ENCODE data around the gene ICAM2. TPM values are rescaled to one million over a fixed set of nuclear protein-coding genes. Genes with fewer than 3 reads are reported as not detected.
"Not testable (repeated sequence)": the region's sequence is repeated elsewhere in the genome, so short reads cannot be mapped to it uniquely, and the experiment has no call there.

ICAM2 gene
- total RNA-seq, 6 donors from 2014 or later, result 27.2 to 114 (median 82.0) TPM

GRCh38 chr17:64025732-64026294, 5.4 kb upstream of the ICAM2 start:
- no peaks in the 10 kb centered on the region for H3K9me3 ChIP-seq
- no peaks in the 10 kb centered on the region for H3K36me3 ChIP-seq
- peaks cover 21 to 30% (median 27%) of the 10 kb centered on the region in 4 donors for H3K4me1 ChIP-seq
- peak in 1 of 4 donors; percentile 4 for TF ChIP-seq POLR2A (IDR thresholded peaks at IDR 0.05)
- peak; percentile 93 to 97 (median 94) for TF ChIP-seq CTCF (IDR thresholded peaks at IDR 0.05)
- TF ChIP-seq EP300 (IDR thresholded peaks at IDR 0.05), result no peak
- peak; percentile 54 to 64 for TF ChIP-seq POLR2AphosphoS5 (IDR thresholded peaks at IDR 0.05)
- no peaks in the 10 kb centered on the region for H3K27me3 ChIP-seq
- DNase-seq (peak; percentile 89 to 90), ATAC-seq (ENCODE audit: low FRiP score in 2 of 2) (peak; percentile 91 to 93)
- H3K27ac ChIP-seq, result peak overlapping the region; percentile 38 to 78 (median 68)
- WGBS, 2 donors, result 4% methylated on average over 18 to 21 of the region's 21 CpGs
- H3K4me3 ChIP-seq, result peak overlapping the region in 1 of 4 donors; percentile 16

- DNase-seq (no peak), ATAC-seq (ENCODE audit: low FRiP score in 2 of 2) (peak; percentile 8 to 19)
- H3K27ac ChIP-seq, result peak overlapping the region; percentile 63 to 78 (median 68)
- H3K9me3 ChIP-seq, result no peaks in the 10 kb centered on the region
- peaks cover 22 to 34% (median 28%) of the 10 kb centered on the region in 4 donors for H3K4me1 ChIP-seq
- 45 to 53% methylated on average over 19 of the region's 19 CpGs for WGBS, 2 donors
- H3K27me3 ChIP-seq, result no peaks in the 10 kb centered on the region
- no peaks in the 10 kb centered on the region for H3K36me3 ChIP-seq
- no peak overlapping the region for H3K4me3 ChIP-seq
- TF ChIP-seq POLR2AphosphoS5 (IDR thresholded peaks at IDR 0.05) (peak in 1 of 2 donors; percentile 11), POLR2A (IDR thresholded peaks at IDR 0.05) (peak in 1 of 4 donors; percentile 9), CTCF (IDR thresholded peaks at IDR 0.05) (no peak)
Measured at GRCh38 chr17:64024781-64025731, 4.6 kb upstream of the ICAM2 start.

DNA sequence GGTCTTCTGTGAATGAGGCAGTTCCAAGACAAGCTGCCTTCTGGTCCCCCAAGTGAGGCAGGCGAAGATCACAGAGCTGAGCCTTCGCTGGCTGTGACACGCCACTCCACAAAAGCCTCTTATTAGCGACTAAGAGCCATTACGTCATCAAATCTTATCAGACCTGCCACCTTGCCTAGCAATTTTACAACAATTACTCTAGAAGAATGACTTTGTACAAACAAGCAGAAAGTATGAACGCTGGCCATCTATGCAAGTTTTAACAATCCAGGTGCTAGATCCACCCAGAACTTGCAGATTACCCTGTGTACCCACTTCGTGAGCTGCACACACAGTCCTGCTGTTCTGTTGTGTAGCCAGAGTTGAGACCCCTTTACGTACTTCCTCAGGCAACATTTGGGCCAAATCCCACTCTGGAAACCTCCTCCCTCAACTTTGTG, 3.8 kb upstream of the ICAM2 start:
- H3K27me3 ChIP-seq, result no peaks in the 10 kb centered on the region
- peak in 1 of 2 donors; percentile 53 for DNase-seq
- TF ChIP-seq POLR2A (IDR thresholded peaks at IDR 0.05) (no peak), EP300 (IDR thresholded peaks at IDR 0.05) (peak in 1 of 4 donors; percentile 22)
- no peaks in the 10 kb centered on the region for H3K9me3 ChIP-seq
- peak overlapping the region; percentile 63 to 78 (median 68) for H3K27ac ChIP-seq
- no peak overlapping the region for H3K4me3 ChIP-seq
- H3K36me3 ChIP-seq, result no peaks in the 10 kb centered on the region
- no peak for ATAC-seq (ENCODE audit: low FRiP score in 2 of 2)
- H3K4me1 ChIP-seq, result peaks cover 22 to 40% (median 28%) of the 10 kb centered on the region in 4 donors
- 45 to 58% methylated on average over 8 of the region's 8 CpGs for WGBS, 2 donors

DNA sequence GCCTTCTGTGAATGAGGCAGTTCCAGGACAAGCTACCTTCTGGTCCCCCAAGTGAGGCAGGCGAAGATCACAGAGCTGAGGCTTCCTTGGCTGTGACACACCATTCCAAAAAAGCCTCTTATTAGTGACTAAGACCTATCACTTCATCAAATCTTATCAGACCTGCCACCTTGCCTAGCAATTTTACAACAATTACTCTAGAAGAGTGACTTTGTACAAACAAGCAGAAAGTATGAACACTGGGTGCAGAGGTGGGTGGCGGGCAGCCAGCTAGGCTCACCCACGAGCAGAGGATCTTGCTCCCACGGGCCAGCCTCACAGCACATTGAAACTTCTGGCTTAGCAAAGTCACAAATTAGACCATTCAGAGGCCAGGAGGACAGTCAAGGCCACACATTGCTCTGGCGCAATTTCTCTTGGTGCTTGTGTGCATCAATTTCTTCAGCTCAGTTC, 2.2 kb upstream of the ICAM2 start:
- Histone ChIP-seq H3K36me3 (no peaks in the 10 kb centered on the region), H3K9me3 (no peaks in the 10 kb centered on the region), H3K27me3 (no peaks in the 10 kb centered on the region), H3K27ac (peak overlapping the region in 3 of 4 donors; percentile 1 to 89 (median 12)), H3K4me3 (no peak overlapping the region), H3K4me1 (peaks cover 22 to 46% (median 28%) of the 10 kb centered on the region in 4 donors)
- no peak for DNase-seq
- no peak for ATAC-seq (ENCODE audit: low FRiP score in 2 of 2)
- 69 to 89% methylated on average over 5 of the region's 5 CpGs for WGBS, 2 donors
- TF ChIP-seq CTCF (IDR thresholded peaks at IDR 0.05), result no peak
- TF ChIP-seq POLR2A (IDR thresholded peaks at IDR 0.05), result no peak

DNA sequence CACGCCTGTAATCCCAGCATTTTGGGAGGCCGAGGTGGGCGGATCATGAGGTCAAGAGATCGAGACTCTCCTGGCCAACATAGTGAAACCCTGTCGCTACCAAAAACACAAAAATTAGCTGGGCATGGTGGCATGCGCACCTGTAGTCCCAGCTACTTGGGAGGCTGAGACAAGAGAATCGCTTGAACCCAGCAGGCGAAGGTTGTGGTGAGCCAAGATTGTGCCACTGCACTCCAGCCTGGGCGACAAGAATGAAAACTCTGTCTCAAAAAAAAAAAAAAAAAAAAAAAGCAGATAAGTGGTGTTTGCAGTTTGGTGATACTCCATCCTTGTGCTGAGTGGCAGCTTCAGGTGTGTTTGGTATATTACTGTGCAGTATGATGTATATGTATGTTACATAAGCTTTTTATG, 877 bp downstream of the ICAM2 start:
- peak overlapping the region in 3 of 4 donors; percentile 43 to 59 (median 53) for H3K4me3 ChIP-seq
- ATAC-seq (ENCODE audit: low FRiP score in 2 of 2); H3K36me3 ChIP-seq; H3K9me3 ChIP-seq; H3K27me3 ChIP-seq; DNase-seq: not testable (repeated sequence)
- H3K27ac ChIP-seq, result peak overlapping the region; percentile 83 to 89 (median 88)
- peaks cover 23 to 48% (median 31%) of the 10 kb centered on the region in 4 donors for H3K4me1 ChIP-seq
- WGBS, 2 donors, result 66 to 70% methylated on average over 9 of the region's 9 CpGs
